Measurements from ENCODE around the gene HOXD8.

Gene HOXD8

DNA sequence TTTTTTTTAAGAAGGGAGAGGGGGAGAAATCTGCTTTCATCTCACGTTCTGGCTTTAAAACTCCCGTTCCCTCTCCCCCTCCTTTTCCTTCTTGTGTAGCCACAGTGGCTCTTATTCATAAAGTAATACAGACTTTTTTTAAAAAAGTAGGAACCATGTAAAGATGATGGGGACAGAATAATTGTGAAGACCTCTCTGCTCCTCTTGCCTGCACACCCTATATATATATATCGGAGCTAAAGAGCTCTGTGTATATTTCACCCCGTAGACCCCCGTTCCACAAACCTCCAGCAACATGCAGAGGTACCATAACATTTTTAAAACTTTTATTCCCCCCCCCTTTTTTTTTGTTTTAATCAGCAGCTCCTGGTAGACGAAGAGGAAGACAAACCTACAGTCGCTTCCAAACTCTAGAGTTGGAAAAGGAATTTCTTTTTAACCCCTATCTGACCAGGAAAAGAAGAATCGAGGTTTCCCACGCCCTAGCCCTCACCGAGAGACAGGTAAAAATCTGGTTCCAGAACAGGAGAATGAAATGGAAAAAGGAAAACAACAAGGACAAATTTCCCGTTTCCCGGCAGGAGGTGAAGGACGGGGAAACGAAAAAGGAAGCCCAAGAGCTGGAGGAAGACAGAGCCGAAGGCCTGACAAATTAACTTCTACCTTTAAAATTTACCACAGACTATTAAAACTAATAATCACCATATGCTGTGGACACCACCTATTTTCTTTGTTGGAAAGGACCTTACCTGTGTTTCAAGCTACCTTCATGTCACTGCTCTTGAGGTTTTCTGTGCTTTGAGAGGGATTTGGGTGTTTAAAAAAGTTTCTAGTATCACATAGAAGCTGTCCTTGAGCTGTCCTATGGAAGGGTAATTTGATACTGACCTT, 1.7 kb downstream of the HOXD8 start:
- no peak for DNase-seq (ENCODE audit: low read depth)

- DNase-seq (ENCODE audit: low read depth): no peak
These were observed 2.3 kb downstream of the HOXD8 start for GRCh38 chr2:176131848-176132158.

- DNase-seq (ENCODE audit: low read depth): no peak
These were observed 3.0 kb downstream of the HOXD8 start for GRCh38 chr2:176132205-176133171.

GRCh38 chr2:176133389-176133788, 3.9 kb downstream of the HOXD8 start:
- no peak for DNase-seq (ENCODE audit: low read depth)

DNA sequence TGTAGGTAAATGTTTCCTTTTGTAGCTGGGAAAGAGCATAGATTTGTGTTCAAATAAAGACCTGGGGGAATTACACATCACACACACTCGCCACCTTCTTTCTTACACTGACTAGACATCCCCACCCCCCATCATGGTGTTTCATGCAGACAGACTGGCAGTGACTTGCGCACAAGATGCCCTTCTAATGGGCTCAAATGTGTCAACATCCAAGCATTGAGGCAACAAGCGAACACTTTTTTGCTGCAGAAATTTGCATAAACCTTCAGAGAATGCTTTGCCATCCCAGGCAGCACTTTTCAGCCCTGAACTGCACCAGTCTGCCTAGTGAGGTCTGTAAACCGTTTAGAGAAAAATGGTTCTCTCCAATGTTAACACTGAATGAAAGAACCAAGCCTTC, 4.5 kb downstream of the HOXD8 start:
- no peak for DNase-seq (ENCODE audit: low read depth)

DNA sequence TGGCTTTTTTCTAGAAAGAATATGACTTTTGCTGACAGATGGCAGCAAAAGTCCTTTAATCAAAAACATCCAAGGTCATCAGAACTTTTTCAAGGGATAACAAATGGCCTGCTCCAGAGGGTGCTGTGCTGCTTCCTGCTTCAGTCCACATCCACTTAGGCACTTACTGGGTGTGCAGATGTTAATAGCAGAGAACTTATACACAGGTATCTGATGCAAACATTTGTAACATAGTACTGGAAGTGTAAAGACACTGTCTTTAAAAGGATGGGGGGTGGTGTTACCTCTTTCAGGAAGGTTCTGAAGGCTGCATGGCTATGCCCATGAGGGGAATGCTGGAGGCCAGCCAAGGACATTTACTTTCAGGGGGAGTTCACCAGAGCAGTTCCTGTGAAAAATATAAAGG, 5.5 kb downstream of the HOXD8 start:
- DNase-seq (ENCODE audit: low read depth): no peak

DNA sequence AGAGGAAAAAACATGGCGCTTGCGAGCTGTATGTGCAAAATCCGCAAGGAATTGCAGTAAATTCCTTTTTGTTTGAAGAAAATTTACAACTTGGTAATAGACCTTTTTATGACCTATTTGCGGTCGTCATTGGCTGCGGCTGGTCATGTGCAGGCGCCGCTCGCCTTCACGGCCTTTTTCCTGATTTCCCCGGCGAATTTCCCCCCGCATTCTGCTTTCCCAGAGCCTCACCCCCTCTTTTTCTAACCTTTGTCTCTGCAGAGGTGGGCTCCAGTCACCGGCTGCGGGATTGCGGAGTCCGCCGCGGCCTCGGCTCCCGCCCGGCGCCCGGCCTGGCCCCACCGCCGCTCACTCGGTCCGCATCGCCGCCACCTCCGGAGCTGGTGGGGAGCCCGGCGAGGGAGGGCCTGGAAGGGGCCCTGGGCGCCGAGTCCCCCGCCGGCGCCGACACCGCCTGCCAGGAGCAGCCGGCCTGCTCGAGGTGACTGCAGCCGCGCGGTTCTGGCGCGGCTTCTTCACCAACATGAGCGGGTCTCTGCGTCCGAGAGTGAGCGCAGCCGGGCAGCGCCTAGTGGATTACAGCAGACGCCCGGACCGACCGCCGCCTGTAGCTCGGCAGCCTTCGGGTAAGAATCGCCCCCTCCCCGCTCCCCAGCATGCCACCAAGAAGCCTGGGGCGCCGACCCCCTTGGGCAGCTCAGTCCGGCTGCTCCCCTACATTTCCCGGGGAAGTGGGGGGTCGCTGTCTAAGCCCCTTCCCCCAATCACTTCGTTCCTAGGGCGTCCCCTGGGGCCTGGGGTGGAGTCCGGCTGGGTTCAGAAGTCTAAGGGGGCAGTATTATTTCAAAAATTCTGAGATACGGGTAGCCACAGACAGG, 7.1 kb downstream of the HOXD8 start:
- DNase-seq (ENCODE audit: low read depth): no peak

- no peak for DNase-seq (ENCODE audit: low read depth)
These were observed 7.7 kb downstream of the HOXD8 start for GRCh38 chr2:176137252-176137580.

DNA sequence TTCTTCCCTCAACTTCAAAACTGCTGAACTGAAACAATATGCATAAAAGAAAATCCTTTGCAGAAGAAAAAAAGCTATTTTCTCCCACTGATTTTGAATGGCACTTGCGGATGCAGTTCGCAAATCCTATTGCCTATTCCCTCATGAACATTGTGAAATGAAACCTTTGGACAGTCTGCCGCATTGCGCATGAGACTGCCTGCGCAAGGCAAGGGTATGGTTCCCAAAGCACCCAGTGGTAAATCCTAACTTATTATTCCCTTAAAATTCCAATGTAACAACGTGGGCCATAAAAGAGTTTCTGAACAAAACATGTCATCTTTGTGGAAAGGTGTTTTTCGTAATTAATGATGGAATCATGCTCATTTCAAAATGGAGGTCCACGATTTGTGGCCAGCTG, 8.4 kb downstream of the HOXD8 start:
- no peak for DNase-seq (ENCODE audit: low read depth)

- DNase-seq (ENCODE audit: low read depth): no peak
These were observed 9.0 kb downstream of the HOXD8 start for GRCh38 chr2:176138526-176138922.

GRCh38 chr2:176138923-176139660, 9.6 kb downstream of the HOXD8 start:
- no peak for DNase-seq (ENCODE audit: low read depth)

- DNase-seq (ENCODE audit: low read depth): no peak
These were observed 10.4 kb downstream of the HOXD8 start for GRCh38 chr2:176139661-176140512.

- DNase-seq (ENCODE audit: low read depth): no peak
These were observed 11.2 kb downstream of the HOXD8 start for GRCh38 chr2:176140513-176141317.

DNA sequence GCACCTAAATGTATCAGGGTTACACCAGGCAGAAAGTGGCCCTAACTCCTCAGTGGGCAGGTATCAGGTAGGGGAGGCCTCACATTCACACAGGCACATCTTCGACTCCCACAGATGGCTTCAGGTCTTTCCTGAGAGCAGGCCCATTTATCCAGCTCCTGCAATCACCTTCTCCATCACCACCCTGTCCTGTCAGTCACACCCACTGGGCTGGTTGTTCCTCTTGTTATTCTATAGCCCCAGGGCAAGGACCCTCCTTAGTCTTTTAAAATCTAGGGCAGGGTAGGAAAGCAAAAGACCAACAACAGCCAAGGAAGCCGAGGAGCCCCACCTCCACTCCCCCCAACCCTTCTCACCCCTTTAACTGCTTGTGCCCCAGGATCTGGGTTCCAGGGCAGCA, 12.8 kb downstream of the HOXD8 start:
- DNase-seq (ENCODE audit: low read depth): no peak

DNA sequence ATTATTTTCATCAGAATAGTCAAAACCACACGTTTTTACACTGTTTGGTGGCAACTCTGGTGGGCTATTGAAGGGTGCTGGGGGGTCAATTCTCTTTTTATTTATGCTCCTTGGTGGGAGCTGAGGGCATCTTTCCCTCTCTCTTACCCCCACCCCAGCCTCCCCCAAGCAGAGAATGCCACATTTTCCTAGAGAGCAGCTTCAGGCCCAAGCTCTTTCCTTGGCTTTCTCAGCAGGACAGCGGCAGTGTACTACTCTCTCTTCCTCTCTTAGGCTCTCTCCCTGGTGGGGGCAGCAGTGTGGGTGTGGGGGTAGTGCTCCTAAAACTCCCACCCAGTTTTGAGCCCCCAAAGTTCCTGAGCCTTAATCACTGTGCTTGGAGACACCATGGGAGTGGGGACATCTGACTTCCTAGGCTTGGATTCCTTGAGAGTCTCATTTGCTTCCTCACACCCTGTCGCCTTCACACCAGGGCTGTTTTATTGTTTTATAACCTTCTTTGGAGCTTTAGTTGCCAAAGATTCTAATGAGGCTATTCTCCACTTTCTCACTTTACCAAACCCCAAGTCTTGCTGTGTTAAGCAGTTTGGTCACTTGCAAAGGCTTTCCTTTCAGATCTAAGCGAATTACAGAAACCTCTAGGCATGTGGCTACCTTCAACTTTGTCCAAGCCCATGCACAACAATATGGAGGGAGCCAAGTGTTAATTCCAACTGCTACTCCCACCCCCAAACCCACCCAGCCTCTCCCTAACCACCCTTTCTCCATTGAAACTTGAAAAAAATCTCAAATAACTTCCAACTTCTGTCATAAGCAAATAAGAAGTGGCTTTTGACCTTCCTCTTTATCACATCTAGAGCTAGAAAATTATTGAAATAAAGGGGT, 15.8 kb downstream of the HOXD8 start:
- no peak for DNase-seq (ENCODE audit: low read depth)

GRCh38 chr2:176146101-176146500, 16.6 kb downstream of the HOXD8 start:
- no peak for DNase-seq (ENCODE audit: low read depth)

DNA sequence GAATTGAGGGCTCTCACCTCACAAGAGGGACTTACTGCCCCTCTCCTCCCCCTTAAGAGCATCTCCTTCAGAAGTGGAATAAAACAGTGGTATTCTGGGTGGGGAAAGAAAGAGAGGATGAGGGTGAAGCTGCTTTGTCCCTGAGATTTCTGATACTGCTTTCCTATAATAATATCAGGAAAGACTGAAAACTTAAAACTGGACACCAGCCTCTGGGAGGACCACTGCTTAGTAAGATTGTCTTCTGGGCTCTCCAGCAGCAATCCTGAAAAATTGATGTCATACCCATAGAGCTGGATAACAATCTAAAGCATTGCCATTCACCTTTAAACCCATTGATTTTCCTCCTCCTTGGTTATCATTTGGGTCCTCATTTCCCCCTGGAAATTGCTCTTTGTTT, 17.1 kb downstream of the HOXD8 start:
- DNase-seq (ENCODE audit: low read depth): no peak

- DNase-seq (ENCODE audit: low read depth): no peak
These were observed 17.8 kb downstream of the HOXD8 start for GRCh38 chr2:176147210-176147799.

Data from GM04503 (cell line).